Breast epithelium (tissue), 4 donors: ENCODE measurements around the gene HIVEP3. TPM values are rescaled to one million over a fixed set of nuclear protein-coding genes. Genes with fewer than 3 reads are reported as not detected.

Source experiments
- DNase-seq, 2 donors: peaks; one replicate each; pipeline ENCODE4 v3.0.0-alpha.2; 2019; ENCODE audit warnings: low spot score in 2 of 2
- H3K27ac ChIP-seq, 2 donors: fragments of 200-600 bp; sonication (generic) in 1 of 2; one replicate each; pipeline ENCODE4 v1.5.1; 2016 to 2019; ENCODE audit warnings: mild to moderate bottlenecking in 1 of 2
- H3K27me3 ChIP-seq, 2 donors: fragments of 200-600 bp; sonication (generic) in 1 of 2; one replicate each; pipeline versions ENCODE4 v1.5.1 to v1.6.0; 2017 to 2019; ENCODE audit warnings: control low read depth in 1 of 2, mild to moderate bottlenecking in 1 of 2
- H3K36me3 ChIP-seq: fragments of 200-600 bp; one replicate; pipeline ENCODE4 v1.5.1; 2019
- H3K4me1 ChIP-seq, 2 donors: fragments of 200-600 bp; sonication (generic); one replicate each; pipeline ENCODE4 v1.5.1; 2016 to 2019; ENCODE audit warnings: control low read depth in 1 of 2
- H3K4me3 ChIP-seq, 3 donors: fragments of 200-600 bp; sonication (generic); 1 replicate in 2 of 3; 2 replicates in 1 of 3; pipeline ENCODE4 v1.5.1; 2016 to 2019; ENCODE audit warnings: mild to moderate bottlenecking in 3 of 3, moderate library complexity in 2 of 3
- H3K9me3 ChIP-seq, 2 donors: fragments of 200-600 bp; sonication (generic) in 1 of 2; one replicate each; pipeline ENCODE4 v1.5.1; 2016 to 2019; ENCODE audit warnings: control low read depth in 1 of 2
- CTCF ChIP-seq, 3 donors: fragments of 450-650 bp; IDR thresholded peaks; one replicate each; pipeline ENCODE4 v1.5.1; 2016 to 2017; ENCODE audit warnings: antibody characterized with exemption in 3 of 3, mild to moderate bottlenecking in 3 of 3, moderate library complexity in 3 of 3
- POLR2A ChIP-seq: fragments of 450-650 bp; IDR thresholded peaks from one replicate; pipeline ENCODE4 v1.6.1; 2016; ENCODE audit warnings: antibody characterized with exemption, mild to moderate bottlenecking, moderate library complexity
- POLR2AphosphoS5 ChIP-seq, 3 donors: sonication (generic); formaldehyde crosslinking; IDR thresholded peaks; one replicate each; pipeline ENCODE4 v1.6.1; 2017; ENCODE audit warnings: antibody characterized with exemption in 3 of 3
- intact Hi-C: fragments of 100-400 bp; cut with DNase I; formaldehyde crosslinking; loops from one replicate; pipeline ENCODE4 v1.15.1; 2023; ENCODE audit warnings: low total_unique reads
- total RNA-seq, 3 donors: library from RNA; depleted of rRNA; stranded (reverse); fragments of >200 nt; gene quantifications; one replicate each; pipeline ENCODE4 v1.1.0, GENCODE V29; 2016

The HIVEP3 gene
- total RNA-seq, 3 donors from 2014 or later: 3.5 to 13.5 (median 9.2) TPM

DNA sequence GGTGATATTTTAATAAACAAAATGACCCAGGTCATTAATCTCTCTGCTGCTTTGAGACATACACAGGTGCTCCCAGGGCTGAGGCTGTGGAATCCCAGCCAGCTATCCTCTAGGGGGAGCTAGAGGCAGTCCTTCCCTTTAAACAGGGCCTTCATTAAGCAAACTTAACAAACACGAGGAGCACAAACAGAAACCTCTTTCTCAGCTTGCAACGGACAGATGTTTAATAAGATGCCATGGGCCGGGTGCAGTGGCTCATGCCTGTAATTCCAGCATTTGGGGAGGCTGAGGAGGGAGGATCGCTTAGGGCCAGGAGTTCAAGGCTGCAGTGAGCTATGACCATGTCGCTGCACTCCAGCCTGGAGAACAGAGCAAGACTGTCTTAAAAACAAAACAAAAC, 106.7 kb downstream of the HIVEP3 start:
- Histone ChIP-seq H3K36me3 (no peaks in the 10 kb centered on the region), H3K27ac (no peak overlapping the region), H3K9me3 (no peaks in the 10 kb centered on the region), H3K4me3 (no peak overlapping the region), H3K4me1 (no peaks in the 10 kb centered on the region), H3K27me3 (no peaks in the 10 kb centered on the region)
- no peak for TF ChIP-seq POLR2A
- TF ChIP-seq CTCF (IDR thresholded peaks at IDR 0.05): peak in 2 of 3 donors; percentile 57 to 69
- no peak for TF ChIP-seq POLR2AphosphoS5 (IDR thresholded peaks at IDR 0.05)
- intact Hi-C loops: loop anchor here (5.0 kb wide), 1 partner anchor 940 kb away; no protein-coding TSS in a partner anchor
- DNase-seq: peak in 1 of 2 donors; percentile 62

GRCh38 chr1:41811051-41811795, 107.5 kb downstream of the HIVEP3 start:
- TF ChIP-seq POLR2A (no peak), POLR2AphosphoS5 (IDR thresholded peaks at IDR 0.05) (no peak), CTCF (IDR thresholded peaks at IDR 0.05) (no peak)
- DNase-seq: no peak
- intact Hi-C loops: loop anchor here (5.0 kb wide), 1 partner anchor 939 kb away; no protein-coding TSS in a partner anchor
- H3K27me3 ChIP-seq: no peaks in the 10 kb centered on the region
- H3K4me3 ChIP-seq: no peak overlapping the region
- H3K36me3 ChIP-seq: no peaks in the 10 kb centered on the region
- no peaks in the 10 kb centered on the region for H3K4me1 ChIP-seq
- H3K27ac ChIP-seq: no peak overlapping the region
- H3K9me3 ChIP-seq: no peaks in the 10 kb centered on the region

DNA sequence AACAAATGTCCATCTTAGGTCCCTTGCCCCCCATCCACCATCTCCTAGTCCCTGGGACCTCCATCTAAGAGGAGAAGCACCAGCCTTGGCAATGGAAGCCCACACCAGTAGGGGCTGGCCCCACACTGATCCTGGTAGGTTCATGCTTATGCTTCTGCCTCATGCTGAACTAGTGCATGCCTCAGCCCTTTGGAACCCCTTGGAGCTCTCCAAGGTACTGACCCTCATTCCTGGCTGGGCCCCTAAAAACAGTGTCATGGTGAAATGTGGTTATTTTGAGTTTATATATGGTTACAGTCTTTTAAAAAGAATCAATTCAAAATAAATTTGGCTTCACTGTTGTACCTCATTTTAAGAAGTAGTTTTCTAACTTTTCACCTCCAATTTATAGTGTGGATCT, 108.3 kb downstream of the HIVEP3 start:
- TF ChIP-seq POLR2A (no peak), CTCF (IDR thresholded peaks at IDR 0.05) (no peak), POLR2AphosphoS5 (IDR thresholded peaks at IDR 0.05) (no peak)
- Histone ChIP-seq H3K9me3 (no peaks in the 10 kb centered on the region), H3K27ac (no peak overlapping the region), H3K4me1 (no peaks in the 10 kb centered on the region), H3K27me3 (no peaks in the 10 kb centered on the region), H3K4me3 (no peak overlapping the region), H3K36me3 (no peaks in the 10 kb centered on the region)
- no peak for DNase-seq
- intact Hi-C loops: loop anchor here (5.0 kb wide), 1 partner anchor 938 kb away; no protein-coding TSS in a partner anchor

DNA sequence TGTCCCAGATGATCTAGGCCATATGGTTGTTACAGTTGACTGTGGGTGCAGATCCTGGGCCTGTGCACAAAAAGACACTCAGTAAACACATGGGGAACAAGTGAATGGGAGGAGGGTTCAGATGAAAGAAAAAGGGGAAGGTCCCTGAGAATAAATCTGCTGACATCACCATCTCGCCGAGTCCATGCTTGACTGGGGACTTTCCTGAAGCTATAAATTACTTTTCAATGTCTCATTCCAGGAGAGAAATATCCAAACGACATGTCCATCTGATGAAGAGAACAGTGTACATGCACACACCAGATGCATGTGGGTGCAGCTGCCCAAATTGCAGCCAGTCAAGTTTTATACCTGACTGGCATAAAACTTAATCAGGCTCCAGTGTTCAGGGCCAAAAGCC, 109.0 kb downstream of the HIVEP3 start:
- TF ChIP-seq POLR2A: no peak
- TF ChIP-seq POLR2AphosphoS5 (IDR thresholded peaks at IDR 0.05): no peak
- no peak for TF ChIP-seq CTCF (IDR thresholded peaks at IDR 0.05)
- no peak for DNase-seq
- Histone ChIP-seq H3K36me3 (no peaks in the 10 kb centered on the region), H3K4me1 (no peaks in the 10 kb centered on the region), H3K9me3 (no peaks in the 10 kb centered on the region), H3K27ac (no peak overlapping the region), H3K27me3 (no peaks in the 10 kb centered on the region), H3K4me3 (no peak overlapping the region)
- intact Hi-C loops: loop anchor here (5.0 kb wide), 1 partner anchor 937 kb away; no protein-coding TSS in a partner anchor

- DNase-seq: no peak
- Histone ChIP-seq H3K4me3 (no peak overlapping the region), H3K9me3 (no peaks in the 10 kb centered on the region), H3K36me3 (no peaks in the 10 kb centered on the region), H3K4me1 (peaks cover 0 to 9% of the 10 kb centered on the region in 2 donors), H3K27ac (no peak overlapping the region), H3K27me3 (no peaks in the 10 kb centered on the region)
- intact Hi-C loops: no loop called here
- TF ChIP-seq POLR2AphosphoS5 (IDR thresholded peaks at IDR 0.05) (no peak), POLR2A (no peak), CTCF (IDR thresholded peaks at IDR 0.05) (no peak)
Measured at GRCh38 chr1:41807390-41807789, 111.3 kb downstream of the HIVEP3 start.
